Stimulated activated CD4-positive, alpha-beta T cell treated with anti-CD3 and anti-CD28 coated beads, TNF-alpha, amount 100 ng/mL, for 1 hour (primary cell): ENCODE measurements around the gene CCM2.
A peak's percentile ranks its signal among the peaks of the same experiment; 100 is the strongest.

ENCODE experiments used
- DNase-seq, 3 donors: peaks; one replicate each; pipeline ENCODE4 v3.0.0-alpha.2; 2020; ENCODE audit warnings: low read depth in 3 of 3, low spot score in 1 of 3

The CCM2 gene

GRCh38 chr7:45078125-45078681 lies 78.2 kb downstream of the CCM2 start:
- no peak for DNase-seq

- no peak for DNase-seq
Measured at GRCh38 chr7:45080265-45080957, 80.4 kb downstream of the CCM2 start.

DNA sequence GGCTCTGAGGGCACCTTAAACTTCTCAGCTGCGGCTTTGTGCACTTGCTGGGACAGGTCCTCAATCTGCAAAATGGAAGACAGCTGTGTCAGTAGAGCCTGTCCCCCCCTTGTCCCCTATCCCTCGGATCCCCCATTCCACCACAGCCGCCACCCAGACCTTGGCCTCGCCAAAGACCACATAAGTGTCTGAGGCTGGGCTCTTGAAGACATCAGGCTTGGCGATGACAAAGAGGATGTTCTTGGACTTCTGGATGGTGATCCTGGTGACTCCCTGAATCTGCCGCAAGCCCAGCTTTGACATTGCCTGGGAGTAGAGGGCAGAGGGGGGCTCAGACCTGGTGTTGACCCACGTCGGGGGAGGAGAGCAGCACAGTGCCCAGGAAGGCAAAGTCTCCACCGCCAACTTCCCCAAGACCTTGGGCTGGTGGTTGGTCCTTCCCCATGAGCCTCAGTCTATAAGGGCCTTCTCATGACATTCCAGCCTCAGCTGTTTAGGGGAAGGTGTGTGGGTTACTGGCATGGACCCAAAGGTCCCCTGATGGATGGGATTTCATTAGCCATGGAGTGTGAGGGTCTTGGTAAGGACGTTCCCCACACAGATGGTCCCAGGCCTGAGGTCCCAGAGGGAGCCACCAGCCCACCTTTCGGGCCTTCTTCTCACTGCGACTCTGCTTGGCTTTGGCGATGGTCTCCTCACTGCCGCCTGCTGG lies 81.1 kb downstream of the CCM2 start:
- DNase-seq, result no peak

DNA sequence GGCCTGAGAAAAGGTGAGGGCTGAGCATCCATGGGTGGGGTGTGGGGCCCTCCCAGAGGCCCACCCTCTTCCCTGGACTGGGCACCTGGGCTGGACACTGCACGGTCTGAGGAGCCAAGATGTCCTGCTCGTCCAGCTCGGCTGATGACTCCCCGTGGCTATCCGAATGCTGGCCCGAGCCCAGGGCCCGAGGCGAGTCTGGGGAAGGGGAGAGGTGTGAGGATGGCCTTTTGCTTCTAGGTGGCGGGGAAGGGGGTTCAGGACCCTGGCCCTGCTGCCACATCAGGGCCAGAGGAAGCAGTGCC lies 81.6 kb downstream of the CCM2 start:
- DNase-seq, result no peak

GRCh38 chr7:45082031-45082830 lies 82.2 kb downstream of the CCM2 start:
- DNase-seq, result no peak

DNA sequence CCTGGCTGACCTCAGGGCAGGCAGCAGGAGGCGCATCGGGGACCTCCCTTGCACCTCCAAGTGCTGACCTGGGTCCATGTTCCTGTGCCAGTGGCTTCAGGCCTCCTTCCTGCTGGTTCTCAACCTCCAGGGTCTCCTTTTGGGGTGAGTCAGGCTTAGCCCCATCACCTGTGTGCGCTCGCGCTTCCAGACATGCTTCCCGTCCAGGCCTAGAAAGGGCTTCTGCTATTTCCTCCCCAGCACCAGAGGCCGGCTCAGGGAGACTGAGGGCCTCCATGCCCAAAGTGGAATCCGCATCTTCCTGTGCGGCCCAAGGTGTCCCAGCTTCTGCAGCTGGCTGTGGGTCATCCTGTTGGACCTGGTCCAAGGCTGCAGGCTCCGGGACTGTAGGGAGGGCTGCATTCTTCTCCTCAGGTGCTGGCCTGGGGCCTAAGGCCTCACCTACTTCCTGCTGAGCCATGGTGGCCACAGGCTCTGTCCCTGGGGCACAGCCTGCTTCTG lies 82.9 kb downstream of the CCM2 start:
- no peak for DNase-seq

DNA sequence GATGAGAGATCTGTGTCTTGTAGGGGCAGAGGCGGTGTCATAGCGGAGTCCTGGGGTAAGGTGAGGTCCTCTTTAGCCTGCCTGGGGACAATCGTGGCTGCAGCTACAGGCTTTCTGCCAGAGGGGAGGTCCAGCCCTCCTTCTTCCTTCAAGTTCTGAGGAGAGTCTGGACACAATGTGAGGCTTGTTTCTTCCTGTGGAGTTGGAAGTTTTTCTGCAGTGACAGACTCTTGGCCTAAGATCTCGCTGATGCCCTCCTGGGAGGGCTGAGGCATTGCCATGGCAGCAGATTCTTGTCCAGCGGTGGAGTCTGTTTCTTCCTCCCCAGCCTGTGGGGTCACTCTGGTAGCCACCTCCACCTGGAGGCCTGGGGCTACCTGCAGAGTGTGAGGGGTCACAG lies 84.3 kb downstream of the CCM2 start:
- DNase-seq, result no peak

DNA sequence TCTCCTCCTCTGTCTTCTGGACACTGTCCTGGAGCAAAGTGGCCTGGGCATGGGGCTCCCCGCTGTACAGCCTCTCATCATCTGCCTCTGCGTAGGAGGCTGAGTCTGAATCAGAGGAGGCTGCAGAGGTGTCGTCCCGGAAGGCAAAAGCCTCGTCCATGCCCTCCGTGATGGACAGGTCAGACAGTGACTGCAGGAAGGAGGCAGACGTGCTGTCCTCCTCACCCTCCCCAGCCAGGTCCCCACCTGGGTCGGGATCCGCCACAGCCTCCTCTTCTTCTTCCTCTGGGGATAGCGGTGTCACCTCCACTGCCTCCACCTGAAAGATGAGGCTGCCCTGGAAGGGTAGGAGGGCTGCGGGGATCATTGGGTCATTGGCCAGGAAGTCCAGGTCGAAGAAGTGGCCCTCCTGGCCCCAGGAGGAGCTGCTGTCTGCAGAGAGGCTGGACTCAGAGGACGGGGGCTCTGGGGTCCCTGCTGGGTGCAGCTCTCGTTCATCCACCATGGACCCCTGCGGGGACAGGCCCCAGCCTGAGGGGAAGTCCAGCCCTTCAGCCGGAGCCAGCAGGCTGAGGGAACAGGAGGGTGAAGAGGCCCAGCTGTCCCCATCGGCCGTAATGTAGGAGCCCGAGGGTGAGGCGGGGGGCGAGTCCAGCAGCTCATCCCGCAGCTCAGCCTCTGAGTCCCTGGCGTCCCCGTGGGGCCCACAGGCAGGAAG lies 85.1 kb downstream of the CCM2 start:
- DNase-seq, result no peak

DNA sequence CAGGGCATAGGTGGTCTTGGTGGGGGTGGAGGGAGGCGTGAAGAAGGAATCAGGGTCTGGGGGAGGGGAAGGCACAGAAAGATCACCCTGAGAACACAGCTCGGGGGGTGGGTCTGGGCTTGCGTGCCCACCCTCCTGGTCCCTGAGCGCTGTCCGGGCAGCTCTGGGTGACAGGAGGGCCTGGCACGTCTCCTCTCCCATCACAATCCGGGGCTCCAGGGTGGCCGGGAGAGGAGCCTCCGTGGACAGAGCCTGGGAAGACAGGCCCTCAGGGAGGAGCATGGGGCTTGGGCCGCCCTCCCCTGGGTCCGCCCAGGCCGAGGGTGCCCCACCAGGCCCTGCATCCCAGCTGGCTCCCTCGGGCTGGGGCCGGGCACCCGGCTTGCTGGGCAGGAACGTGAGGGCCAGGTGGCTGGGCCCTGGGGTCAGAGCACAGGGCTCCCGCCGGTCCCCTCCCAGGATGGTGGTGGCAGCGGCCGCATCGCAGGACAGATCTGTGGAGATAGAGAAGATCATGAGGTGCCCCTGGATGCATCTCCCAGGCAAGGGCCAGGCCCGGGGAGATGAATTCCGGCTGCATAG lies 85.7 kb downstream of the CCM2 start:
- DNase-seq, result no peak

DNA sequence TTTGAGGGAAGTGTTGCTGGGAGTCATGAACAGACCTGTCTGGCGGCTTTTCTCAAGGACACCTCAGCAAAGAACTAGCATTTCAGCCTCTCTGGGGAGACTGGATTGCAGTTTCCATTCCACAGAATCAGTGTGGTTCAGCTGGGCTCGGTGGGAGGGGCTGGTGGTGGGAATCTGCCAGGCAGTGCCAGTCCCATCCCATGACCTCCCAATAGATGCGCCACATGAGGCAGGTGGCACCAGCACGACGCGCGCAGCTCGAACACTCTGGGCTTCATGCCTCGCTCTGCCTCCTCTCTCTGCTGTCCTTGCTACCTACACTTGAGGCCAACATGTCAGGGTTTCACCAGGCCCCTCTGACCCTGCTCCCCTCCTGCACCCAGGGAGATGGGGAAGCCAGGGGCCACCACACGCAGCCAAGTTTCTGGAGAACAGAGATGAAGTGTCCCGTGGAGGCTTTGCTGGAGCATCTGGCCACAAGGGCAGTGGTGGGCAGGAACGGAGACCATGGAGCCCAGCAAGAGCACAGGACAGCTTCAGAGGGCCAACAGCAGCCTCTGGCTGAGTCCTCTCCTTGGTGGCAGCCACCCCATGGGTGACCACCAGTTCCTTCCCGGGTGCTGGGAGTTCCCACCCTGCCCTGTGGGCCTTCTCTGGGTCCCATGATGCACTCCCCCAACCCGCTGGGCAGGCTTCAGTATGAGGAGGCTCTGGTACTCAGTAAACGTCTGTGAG lies 86.5 kb downstream of the CCM2 start:
- no peak for DNase-seq

DNA sequence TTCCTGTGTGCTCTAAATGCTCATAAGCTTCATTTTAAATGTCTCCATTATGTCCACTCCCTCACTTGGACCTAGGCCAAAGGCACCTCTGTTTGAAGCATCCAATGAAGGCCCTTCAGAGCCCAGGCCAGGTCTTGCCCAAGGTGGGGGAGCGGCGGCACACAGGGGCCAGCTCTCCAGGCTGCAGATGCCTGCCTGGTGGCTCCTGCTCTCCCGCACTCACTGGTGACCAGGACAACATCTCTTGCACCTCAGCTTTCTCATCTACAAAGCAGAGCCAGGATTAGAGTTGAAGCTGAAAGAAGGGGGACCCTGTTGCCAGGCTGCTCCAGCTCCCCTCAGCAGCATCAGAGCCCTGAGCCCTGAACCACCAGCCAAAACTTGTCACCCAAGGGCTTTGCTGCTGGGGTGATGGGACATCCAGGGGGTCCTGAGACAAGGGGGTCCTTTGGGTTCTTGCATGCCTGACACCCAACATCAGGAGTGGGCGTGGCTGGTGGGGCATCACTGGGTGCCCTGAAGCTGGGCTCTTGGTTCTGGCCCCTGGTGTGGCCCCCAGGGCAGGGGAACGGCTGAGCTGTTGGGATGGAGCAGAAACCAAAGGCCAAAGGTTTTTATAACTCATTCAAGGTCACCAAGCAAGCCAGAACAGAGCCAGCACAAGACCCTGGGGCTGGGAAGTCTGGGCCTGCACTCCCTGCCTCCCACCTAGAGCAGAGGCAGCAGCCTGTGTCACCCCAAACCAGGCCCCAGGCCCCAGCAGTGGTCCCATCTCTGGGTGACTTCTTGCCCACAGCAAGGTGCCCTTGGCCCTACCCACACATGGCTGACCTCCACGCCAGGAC lies 87.5 kb downstream of the CCM2 start:
- DNase-seq, result no peak

DNA sequence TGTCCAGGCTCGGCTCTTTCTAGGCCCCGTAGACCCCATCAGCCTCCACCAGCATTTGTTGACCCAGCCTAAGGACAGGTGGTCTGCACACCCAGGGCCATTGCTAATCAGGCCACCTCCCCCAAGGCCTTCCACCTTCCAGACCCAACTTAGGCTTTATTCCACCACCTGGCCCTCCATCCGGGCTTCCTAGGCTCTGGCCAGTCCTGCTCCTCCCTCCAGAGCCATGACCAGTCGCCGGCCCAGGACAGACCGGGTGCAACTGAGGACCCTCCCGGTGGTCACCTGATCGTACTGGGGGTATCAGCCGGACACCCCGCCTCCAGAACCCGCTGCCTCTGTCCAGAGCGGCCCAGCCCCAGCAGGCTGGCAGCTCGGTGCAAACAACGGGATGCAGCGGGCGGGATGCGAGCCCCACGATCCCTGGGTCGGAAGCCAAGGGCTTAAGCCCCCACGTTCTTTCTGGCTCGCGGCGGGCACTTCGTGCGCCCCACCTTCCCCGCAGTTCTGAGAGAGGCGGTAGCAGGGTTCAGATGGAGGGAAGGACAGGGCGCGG lies 88.2 kb downstream of the CCM2 start:
- no peak for DNase-seq

DNA sequence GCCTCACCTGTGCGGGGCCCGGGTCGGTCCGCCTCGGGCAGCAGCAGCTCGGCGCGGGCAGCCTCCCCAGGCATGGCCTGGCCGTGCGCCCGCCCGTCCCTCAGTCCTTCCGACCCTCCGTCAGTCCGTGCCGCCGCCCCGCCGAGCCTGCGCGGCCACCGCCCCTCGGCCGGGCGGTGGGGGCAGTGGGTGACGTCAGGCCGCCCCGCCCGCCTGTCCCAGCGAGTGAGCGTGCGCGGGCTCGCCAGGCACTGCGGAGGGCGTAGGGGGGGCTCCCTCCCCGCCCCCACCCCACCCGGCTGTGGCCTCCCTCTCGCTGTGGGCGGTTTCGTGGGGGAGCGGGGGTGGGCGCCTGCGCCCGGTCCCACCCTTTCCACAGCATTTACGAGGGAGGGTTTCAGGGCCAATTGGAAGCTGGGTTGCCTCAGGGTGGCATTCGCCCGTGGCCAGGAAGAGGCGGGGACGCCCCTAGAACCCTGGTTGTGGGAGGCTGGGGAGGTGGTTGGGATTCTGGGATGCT lies 88.9 kb downstream of the CCM2 start, which contains the start of gene NACAD:
TSS of gene NACAD (minus strand) at position 149 of the 520 bp plus-strand sequence. CDS start at position 74, 75 bp downstream.
- no peak for DNase-seq

DNA sequence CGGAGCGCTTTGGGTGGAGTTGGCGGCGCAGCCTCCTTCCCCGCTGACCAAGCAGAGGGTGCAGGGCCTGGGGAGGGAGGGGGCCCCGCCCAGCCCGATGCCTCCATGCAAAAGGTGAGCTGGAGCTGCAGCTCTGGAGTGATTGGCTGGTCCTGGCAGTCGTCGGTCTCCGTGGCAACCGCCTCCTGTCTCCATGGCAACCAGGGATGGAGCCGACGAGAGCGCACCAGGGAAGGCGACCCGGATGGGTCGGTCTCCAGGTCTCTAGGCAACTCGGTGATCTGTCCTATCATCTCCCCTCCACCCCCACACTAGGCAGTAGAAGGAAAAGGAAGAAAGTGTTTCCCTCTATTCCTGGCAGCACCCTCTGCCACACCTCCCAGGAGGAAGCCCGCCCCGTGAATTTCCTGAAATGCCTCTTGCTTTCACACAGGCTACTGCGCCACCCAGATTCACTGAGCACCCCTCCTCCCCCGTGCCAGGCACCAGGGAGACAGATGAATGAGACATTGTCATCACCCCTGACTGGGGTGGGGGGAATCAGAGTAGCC lies 89.4 kb downstream of the CCM2 start:
- DNase-seq, result peak in 1 of 3 donors; percentile 31

DNA sequence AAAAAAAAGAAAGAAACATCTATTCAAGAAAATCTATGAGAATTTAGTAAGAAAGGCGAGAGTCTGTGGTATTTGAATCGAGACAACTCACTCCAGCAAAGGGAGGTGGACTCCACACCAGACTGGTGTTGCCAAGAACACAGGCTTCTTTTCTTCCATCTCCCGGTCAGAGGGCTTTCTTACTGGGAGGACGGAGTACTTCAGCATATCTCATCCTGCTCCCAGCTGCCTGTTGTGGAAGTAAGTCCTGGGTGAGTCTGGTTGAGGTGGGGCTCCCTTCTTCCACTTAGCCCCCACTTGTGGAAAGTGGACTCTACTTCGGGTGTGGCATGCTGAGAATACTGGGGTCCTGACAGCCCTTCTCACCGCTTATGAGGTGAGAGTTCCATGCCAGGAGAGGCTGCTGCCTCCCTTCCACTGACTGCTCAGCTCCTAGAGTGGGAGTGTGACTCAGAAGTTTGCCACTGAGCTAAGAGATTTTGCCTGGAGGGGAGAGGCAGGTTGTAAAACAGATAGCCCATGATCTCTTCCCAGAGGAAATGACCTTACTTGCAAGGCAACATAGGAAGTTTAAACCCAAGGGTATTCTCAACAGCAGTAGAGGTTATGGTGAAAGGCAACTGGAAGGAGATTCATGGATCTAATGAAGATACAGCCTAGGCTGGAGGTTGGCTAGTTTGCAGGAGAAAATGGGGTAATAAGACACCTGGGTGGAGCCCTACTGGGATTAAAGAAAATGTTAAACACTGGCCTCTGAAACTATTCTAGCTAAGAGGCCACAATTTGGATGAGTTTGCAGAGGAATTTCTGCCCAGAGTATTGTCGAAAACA lies 92.3 kb downstream of the CCM2 start:
- DNase-seq, result no peak

GRCh38 chr7:45092931-45093235 lies 92.9 kb downstream of the CCM2 start:
- DNase-seq, result no peak
